ENCODE measurements around the gene OR2D2.

DNA sequence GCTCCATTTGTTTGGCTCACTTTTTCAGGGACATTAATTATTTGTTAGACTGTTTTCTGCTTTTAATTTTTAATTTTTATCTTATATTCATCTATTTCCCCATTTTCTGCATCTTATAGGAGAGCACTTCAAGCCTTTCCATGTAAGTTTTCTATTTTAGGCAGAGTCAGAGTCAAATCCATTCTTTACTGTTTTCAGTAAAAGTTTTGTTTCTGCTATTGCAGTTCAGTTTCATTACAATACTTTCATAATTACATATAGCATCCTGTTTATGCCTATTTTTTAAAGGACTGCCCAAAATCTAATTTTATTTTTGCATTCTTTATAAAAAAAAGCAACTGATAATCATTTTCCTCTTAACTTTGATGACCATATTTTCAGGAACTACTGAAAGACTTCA lies 50.6 kb downstream of the OR2D2 start:
- TF ChIP-seq POLR2A (IDR thresholded peaks at IDR 0.05): no peak
- TF ChIP-seq, protein P1, sequence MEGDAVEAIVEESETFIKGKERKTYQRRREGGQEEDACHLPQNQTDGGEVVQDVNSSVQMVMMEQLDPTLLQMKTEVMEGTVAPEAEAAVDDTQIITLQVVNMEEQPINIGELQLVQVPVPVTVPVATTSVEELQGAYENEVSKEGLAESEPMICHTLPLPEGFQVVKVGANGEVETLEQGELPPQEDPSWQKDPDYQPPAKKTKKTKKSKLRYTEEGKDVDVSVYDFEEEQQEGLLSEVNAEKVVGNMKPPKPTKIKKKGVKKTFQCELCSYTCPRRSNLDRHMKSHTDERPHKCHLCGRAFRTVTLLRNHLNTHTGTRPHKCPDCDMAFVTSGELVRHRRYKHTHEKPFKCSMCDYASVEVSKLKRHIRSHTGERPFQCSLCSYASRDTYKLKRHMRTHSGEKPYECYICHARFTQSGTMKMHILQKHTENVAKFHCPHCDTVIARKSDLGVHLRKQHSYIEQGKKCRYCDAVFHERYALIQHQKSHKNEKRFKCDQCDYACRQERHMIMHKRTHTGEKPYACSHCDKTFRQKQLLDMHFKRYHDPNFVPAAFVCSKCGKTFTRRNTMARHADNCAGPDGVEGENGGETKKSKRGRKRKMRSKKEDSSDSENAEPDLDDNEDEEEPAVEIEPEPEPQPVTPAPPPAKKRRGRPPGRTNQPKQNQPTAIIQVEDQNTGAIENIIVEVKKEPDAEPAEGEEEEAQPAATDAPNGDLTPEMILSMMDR (IDR thresholded peaks at IDR 0.05 in 4 of 5, conservative IDR thresholded peaks at IDR 0.05 in 1 of 5): no peak
